Uterus (tissue), 4 donors: ENCODE results near the gene FAF1. TPM values are rescaled to one million over a fixed set of nuclear protein-coding genes. Genes with fewer than 3 reads are reported as not detected.
"Not testable (repeated sequence)": the region's sequence is repeated elsewhere in the genome, so short reads cannot be mapped to it uniquely, and the experiment has no call there.

Source experiments
- DNase-seq, 2 donors: peaks; one replicate each; pipeline ENCODE4 v3.0.0-alpha.2; 2019 to 2020
- H3K27ac ChIP-seq, 2 donors: fragments of 200-600 bp; sonication (generic); 1 replicate in 1 of 2; 2 replicates in 1 of 2; pipeline ENCODE4 v1.5.1; 2016 to 2018
- H3K27me3 ChIP-seq, 2 donors: fragments of 200-600 bp; sonication (generic); one replicate each; pipeline ENCODE4 v1.5.1; 2018 to 2019; ENCODE audit warnings: control low read depth in 1 of 2
- H3K36me3 ChIP-seq, 2 donors: fragments of 200-600 bp; sonication (generic); one replicate each; pipeline ENCODE4 v1.5.1; 2019; ENCODE audit warnings: control low read depth in 1 of 2
- H3K4me1 ChIP-seq, 2 donors: fragments of 200-600 bp; sonication (generic); one replicate each; pipeline ENCODE4 v1.5.1; 2018 to 2019; ENCODE audit warnings: control low read depth in 1 of 2
- H3K4me3 ChIP-seq, 2 donors: fragments of 200-600 bp; sonication (generic); 1 replicate in 1 of 2; 2 replicates in 1 of 2; pipeline ENCODE4 v1.5.1; 2018 to 2019; ENCODE audit warnings: mild to moderate bottlenecking in 1 of 2
- H3K9me3 ChIP-seq, 2 donors: fragments of 200-600 bp; sonication (generic); one replicate each; pipeline ENCODE4 v1.5.1; 2019; ENCODE audit warnings: control low read depth in 1 of 2
- POLR2A ChIP-seq, 2 donors: fragments of 450-650 bp; IDR thresholded peaks; one replicate each; pipeline ENCODE4 v1.6.1; 2016; ENCODE audit warnings: antibody characterized with exemption in 2 of 2, mild to moderate bottlenecking in 1 of 2, moderate library complexity in 1 of 2
- intact Hi-C: fragments of 100-400 bp; cut with DNase I; formaldehyde crosslinking; loops from one replicate; pipeline ENCODE4 v1.15.1; 2023; ENCODE audit warnings: low total_unique reads
- total RNA-seq, 4 donors: library from RNA; depleted of rRNA in 3 of 4; stranded (reverse); fragments of >200 nt in 3 of 4; gene quantifications; one replicate each; pipeline versions ENCODE4 v1.1.0 to v1.2.4, GENCODE V29; 2014 to 2023
- TF ChIP-seq, protein P1 (sequence below), 4 experiments: fragments of 200-600 bp in 2 of 4; fragments of 450-650 bp in 2 of 4; sonication (generic) in 2 of 4; IDR thresholded peaks; one replicate each; pipeline ENCODE4 v1.5.1; 2016 to 2019; ENCODE audit warnings: antibody characterized with exemption in 4 of 4, mild to moderate bottlenecking in 2 of 4, moderate library complexity in 1 of 4
- donor health status: DM: yes; HTN: yes; CAD: no.

Gene FAF1
- total RNA-seq, 4 donors from 2014 or later: 34.1 to 77.2 (median 64.1) TPM

- no peak overlapping the region for H3K27ac ChIP-seq
- H3K27me3 ChIP-seq: no peaks in the 10 kb centered on the region
- intact Hi-C loops: no loop called here
- no peaks in the 10 kb centered on the region for H3K4me1 ChIP-seq
- no peaks in the 10 kb centered on the region for H3K36me3 ChIP-seq
- no peak overlapping the region for H3K4me3 ChIP-seq
- DNase-seq: no peak
- H3K9me3 ChIP-seq: no peaks in the 10 kb centered on the region
- no peak for TF ChIP-seq POLR2A (IDR thresholded peaks at IDR 0.05)
- TF ChIP-seq, protein P1, sequence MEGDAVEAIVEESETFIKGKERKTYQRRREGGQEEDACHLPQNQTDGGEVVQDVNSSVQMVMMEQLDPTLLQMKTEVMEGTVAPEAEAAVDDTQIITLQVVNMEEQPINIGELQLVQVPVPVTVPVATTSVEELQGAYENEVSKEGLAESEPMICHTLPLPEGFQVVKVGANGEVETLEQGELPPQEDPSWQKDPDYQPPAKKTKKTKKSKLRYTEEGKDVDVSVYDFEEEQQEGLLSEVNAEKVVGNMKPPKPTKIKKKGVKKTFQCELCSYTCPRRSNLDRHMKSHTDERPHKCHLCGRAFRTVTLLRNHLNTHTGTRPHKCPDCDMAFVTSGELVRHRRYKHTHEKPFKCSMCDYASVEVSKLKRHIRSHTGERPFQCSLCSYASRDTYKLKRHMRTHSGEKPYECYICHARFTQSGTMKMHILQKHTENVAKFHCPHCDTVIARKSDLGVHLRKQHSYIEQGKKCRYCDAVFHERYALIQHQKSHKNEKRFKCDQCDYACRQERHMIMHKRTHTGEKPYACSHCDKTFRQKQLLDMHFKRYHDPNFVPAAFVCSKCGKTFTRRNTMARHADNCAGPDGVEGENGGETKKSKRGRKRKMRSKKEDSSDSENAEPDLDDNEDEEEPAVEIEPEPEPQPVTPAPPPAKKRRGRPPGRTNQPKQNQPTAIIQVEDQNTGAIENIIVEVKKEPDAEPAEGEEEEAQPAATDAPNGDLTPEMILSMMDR (IDR thresholded peaks at IDR 0.05): no peak
These were observed 23.7 kb downstream of the FAF1 start for GRCh38 chr1:50936321-50936720.

DNA sequence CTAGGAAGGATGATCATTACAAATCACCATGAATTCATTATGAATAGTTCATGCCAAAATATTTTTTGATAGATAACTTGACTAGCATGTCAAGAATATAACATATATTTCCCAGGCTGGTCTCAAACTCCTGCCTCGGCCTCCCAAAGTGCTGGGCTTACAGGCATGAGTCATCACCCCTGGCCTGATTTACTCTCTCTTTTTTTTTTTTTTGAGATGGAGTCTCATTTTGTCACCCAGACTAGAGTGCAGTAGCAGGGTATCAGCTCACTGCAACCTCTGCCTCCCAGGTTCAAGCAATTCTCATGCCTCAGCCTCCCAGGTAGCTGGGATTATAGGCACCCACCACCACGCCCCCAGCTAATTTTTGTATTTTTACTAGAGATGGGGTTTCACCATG, 24.8 kb downstream of the FAF1 start:
- H3K4me1 ChIP-seq, H3K27ac ChIP-seq, intact Hi-C loops, H3K36me3 ChIP-seq, H3K27me3 ChIP-seq, H3K4me3 ChIP-seq, H3K9me3 ChIP-seq, DNase-seq: not testable (repeated sequence)

DNA sequence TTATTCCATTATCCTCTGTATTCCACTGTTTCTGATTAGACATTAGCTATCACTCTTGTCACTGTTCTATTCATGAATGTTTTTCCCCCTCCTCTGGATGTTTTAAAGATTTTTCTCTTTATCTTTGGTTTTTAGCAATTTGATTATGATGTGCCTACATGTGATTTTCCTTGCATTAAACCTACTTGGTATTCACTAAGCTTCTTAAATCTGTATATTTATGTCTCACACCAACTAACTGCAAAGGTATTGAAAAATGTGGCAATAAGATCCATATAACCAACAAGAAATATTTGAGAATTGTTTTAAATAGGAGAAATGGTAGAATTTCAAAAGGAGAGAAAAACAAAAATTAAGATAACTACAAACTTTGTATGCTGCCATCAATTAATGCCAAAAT, 25.2 kb downstream of the FAF1 start:
- Histone ChIP-seq H3K4me3 (no peak overlapping the region), H3K27ac (no peak overlapping the region), H3K9me3 (no peaks in the 10 kb centered on the region), H3K4me1 (no peaks in the 10 kb centered on the region), H3K27me3 (no peaks in the 10 kb centered on the region), H3K36me3 (no peaks in the 10 kb centered on the region)
- no peak for TF ChIP-seq POLR2A (IDR thresholded peaks at IDR 0.05)
- TF ChIP-seq, protein P1 (IDR thresholded peaks at IDR 0.05): no peak
- intact Hi-C loops: no loop called here
- DNase-seq: no peak

GRCh38 chr1:50933770-50934169, 26.3 kb downstream of the FAF1 start:
- H3K4me1 ChIP-seq, DNase-seq, H3K27ac ChIP-seq, H3K27me3 ChIP-seq, H3K4me3 ChIP-seq, H3K36me3 ChIP-seq, intact Hi-C loops, H3K9me3 ChIP-seq: not testable (repeated sequence)

GRCh38 chr1:50932043-50932442, 28.0 kb downstream of the FAF1 start:
- intact Hi-C loops: not testable (repeated sequence)

GRCh38 chr1:50930965-50931737, 28.9 kb downstream of the FAF1 start:
- TF ChIP-seq POLR2A (IDR thresholded peaks at IDR 0.05): no peak
- TF ChIP-seq, protein P1 (IDR thresholded peaks at IDR 0.05): no peak
- Histone ChIP-seq H3K4me1 (no peaks in the 10 kb centered on the region), H3K27ac (no peak overlapping the region), H3K9me3 (no peaks in the 10 kb centered on the region), H3K36me3 (no peaks in the 10 kb centered on the region), H3K27me3 (no peaks in the 10 kb centered on the region), H3K4me3 (no peak overlapping the region)
- no peak for DNase-seq
- intact Hi-C loops: no loop called here

More at GRCh38 chr1:50932043-50932442, 28.0 kb downstream of the FAF1 start:
- H3K4me3 ChIP-seq, H3K27me3 ChIP-seq, DNase-seq, H3K27ac ChIP-seq, H3K9me3 ChIP-seq, H3K36me3 ChIP-seq, H3K4me1 ChIP-seq: not testable (repeated sequence)

- DNase-seq: no peak
- no peaks in the 10 kb centered on the region for H3K9me3 ChIP-seq
- no peak for TF ChIP-seq POLR2A (IDR thresholded peaks at IDR 0.05)
- TF ChIP-seq, protein P1 (IDR thresholded peaks at IDR 0.05): no peak
- intact Hi-C loops: no loop called here
- no peak overlapping the region for H3K27ac ChIP-seq
- H3K4me3 ChIP-seq: no peak overlapping the region
- no peaks in the 10 kb centered on the region for H3K36me3 ChIP-seq
- no peaks in the 10 kb centered on the region for H3K4me1 ChIP-seq
- H3K27me3 ChIP-seq: no peaks in the 10 kb centered on the region
These were observed 29.9 kb downstream of the FAF1 start for GRCh38 chr1:50930193-50930592.
